ENCODE results near the gene MAGEL2.

The MAGEL2 gene

DNA sequence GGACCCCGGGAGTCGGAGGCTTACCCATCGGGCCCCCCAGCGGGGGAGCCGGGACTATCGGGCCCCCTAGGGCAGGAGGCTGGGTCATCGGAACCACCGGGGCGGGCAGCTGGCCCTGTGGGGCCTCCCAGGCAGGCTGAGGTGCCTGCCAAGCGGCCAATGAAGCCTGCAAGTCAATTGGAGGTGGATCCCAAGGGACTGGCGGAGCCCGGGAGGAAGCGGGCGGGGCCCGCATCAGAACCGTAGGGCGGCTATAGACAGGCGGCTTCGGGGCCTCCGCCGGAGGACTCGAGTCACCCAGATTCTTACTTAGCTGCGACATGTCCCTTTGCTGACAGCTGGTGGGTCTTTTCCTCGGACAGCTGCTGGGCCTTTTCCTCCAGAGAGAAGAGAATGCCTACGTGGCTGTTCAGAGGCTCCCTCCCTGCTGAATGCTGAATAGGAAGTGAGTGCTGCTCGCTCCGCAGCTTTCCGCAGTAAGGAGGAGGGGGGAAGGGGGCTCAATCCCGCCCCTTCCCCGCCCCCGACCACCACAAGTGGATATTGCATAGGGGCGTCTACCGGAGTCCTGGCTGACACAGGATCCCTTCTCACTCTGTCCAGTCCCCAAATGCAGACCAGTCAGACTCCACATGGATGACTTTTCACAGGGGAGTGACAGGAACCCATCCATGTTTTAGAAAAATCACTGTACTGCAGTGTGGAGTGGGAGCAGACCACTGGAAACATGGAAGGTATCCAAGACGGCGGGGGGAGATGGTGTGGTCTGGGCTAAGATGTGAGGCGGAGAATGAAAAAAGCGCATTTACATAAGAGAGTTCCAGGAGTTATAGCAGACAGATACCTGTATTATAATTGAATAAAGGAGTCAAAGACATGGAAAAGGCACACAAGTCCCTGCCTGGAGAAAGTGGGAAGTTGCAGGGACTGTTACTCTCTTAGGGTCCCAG, at the start of gene MAGEL2:
Gene MAGEL2, minus strand, starts transcription at position 447 of the 950 bp plus-strand sequence. Its CDS starts 125 bp downstream, at position 322.
- DNase-seq, result no peak

DNA sequence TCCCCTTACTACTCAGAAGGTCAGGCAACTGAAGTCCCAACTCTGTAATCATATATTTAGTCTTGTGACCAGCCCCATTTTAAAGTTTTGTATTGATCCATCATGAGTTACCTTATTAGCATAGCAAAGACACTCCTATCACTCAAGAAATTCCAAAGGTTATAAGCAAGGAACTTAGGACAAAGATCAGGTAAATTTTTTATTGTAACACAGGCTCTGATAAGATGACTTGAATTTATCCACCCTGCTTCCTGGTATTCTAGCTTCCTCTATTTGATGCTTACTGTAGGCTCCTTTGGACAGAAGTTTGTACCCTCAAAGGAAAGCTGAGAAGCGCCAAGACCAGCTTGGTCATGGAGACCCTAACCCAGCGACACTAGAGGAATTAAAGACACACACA, 47.6 kb upstream of the MAGEL2 start:
- no peak for DNase-seq

DNA sequence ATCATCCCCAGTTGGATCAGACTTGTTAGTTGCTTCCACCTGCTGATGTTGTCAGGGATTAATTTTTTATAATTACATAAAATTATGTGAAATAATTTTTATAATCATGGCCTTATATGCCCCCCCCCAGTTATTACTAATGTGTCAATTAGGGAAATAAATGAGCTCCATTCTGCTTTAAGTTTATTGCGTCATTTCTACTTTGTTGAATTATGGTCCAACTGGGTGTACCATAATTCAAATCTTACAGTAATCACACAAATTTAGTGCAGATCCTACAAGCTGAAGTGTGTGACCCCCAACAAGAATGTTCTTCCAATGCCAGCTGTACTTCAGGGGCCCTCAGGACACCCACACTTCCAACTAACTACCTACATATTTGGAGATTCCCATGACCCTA, 46.9 kb upstream of the MAGEL2 start:
- DNase-seq, result no peak

DNA sequence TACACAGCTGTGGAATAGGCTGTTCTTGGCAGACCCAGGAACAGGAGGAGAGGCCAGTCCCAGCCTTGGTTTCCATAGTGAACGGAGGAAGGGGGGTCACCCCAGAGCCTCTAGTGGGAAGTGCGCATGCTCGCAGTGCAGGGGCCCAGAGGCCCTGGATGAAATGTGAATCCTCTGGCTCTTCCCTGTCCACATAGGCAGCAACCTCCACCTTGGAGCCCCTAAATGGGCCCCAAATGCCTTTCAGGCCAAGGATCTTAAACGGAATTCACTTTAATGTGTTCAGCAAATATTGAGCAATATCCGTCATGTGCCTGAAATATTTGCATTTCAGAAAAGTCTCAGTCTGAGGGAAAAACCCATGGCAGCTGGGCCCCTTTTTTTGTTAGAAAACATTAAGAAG, 42.8 kb upstream of the MAGEL2 start:
- DNase-seq, result no peak

DNA sequence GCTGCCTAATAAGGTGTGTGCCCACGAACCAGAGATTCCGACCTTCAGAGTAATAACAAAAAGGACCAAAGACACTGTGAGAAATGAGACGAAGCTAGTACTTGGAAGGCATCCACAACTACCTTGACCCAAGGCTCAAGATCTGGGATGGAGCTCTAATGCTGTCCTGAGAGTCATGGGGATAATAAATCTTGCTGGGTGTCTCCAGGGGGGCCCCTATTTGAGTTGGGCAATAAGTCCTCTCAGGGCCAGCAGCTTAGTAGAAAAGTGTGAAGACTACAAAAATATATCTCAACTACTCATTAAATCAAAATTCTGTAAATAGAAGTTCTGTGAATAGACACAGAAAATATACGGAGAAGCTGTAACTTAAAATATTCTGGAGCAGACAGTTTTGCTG, 42.3 kb upstream of the MAGEL2 start:
- no peak for DNase-seq

DNA sequence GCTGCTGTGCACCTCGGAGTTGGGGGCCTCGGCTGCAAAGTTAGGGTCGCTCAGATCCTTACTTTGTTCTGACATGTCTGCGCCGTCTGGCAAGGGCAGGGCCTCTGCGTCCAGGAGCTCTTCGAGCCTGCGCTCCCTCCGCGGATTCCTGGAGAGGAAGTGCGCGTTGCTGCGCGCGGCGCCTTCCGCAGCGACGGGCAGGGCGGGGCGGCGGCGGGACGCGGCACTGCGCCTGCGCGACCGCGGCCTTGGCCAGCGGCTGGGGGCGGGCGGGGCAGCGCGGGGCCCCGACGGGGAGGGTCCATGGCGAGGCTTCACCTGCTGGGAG, 39.4 kb upstream of the MAGEL2 start, which contains the start of gene NDN:
Gene NDN, minus strand, starts transcription at position 163 of the 328 bp plus-strand sequence. Its CDS starts 88 bp downstream, at position 75.
- DNase-seq, result no peak

DNA sequence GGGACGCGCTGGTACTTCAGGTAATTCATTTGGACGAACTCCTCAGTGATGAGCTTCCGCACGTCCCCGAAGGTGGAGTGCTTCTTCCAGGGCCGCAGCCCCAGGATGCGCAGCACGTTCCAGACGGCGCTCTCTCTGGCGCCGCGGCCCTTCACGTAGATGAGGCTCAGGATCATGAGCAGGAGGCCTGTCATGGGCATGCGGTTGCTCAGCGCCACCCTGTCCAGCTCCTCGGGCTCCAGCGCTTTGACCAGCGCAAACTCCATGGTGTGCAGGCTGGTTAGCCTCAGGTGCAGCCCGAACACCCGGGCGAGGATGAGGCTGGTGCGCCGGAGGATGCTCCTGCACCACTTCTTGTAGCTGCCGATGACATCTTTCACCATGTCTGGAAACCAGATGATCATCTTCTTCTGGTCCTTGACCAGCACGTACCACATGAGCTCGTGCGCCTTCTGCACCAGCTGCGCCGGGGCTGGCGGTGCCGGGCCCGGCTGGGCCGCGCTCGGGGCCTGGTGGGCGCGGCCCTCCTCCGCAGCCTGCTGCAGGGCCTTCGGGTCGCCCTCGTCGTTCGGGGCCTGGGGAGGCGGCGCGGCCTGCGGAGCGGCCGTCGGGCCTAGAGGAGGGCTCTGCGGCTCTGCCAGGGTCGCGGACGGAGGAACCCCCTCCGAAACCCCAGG, 38.9 kb upstream of the MAGEL2 start:
- DNase-seq, result no peak

DNA sequence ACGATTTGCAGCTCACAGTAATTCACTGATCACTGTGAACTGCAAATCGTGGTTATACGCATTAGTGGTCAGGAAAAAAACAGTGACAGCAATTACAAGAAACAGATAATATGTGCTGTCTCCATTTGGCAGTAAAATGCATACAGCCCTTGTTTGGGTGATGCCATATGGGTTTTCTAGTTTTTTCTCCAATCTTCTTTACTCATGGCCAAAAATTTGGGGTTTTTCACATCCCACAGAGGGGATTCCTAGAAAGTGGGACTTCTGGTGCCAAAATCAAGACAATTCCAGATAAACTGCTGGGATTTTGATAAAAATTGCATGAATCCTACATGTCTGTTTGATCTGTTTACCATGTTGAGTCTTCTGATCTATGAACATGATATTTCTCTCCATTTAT, 23.8 kb upstream of the MAGEL2 start:
- no peak for DNase-seq

DNA sequence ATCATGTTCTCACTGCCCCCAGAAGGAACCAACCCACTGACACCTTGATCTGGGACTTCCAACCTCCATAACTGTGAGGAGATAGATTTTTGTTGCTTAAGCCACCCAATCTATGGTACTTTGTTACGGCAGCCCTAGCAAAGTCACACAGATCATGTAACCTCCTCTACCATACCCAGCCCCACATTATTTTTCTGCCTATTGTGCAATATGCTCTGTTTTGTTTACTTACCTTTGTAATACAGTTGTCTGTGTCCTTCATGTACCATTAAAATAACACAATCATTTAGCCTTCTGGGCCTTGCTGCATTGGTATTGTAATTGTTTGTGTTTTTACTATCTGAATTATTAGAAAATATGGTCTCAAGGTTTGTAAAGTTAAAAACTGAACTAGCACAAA, 23.3 kb upstream of the MAGEL2 start:
- no peak for DNase-seq

DNA sequence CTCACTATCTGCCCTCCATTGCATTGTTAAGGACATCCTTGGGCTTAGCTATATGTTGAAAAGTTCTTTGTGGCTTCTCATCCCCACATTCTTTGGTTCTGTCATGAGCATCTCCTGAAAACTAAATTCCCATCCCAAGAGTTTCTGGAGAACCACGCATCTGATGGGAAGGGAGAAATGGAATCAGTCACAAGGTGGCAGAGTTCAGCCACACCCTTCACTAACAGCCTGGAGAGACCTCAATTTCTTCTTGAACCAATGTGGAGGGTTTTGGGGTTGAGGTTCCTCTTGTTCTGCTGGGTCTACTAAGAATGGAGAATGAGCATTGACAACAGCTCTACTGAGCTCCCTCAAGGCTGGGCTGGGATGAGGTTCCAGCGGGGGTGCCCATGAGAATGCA, 15.6 kb upstream of the MAGEL2 start:
- DNase-seq, result no peak

DNA sequence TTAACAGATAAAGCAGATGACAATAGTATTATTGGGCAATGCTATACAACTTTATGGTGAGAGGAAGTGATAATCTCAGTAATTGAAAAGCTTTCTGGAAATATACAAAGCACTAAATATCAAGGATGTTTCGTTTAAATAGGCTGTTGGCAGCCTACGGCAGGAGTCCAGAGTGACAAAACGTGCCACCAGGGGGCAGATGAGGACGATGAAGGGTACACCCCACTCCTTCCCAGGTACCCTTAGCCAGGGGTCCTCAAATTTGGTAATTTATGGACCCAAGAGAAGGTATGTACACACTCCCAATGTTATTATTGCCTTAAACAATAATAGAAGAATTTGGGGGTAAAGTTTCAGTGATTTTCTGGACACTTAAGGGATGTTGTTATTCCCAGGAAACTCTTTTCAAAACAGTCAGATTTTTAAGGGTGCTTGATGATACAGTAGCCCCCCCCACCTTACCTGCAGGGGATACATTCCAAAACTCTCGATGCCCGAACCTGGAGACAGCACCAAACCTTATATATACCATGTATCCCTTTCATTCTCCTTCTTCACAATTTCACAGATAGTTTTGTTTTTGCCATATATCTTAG, 1.4 kb upstream of the MAGEL2 start:
- DNase-seq, result no peak

DNA sequence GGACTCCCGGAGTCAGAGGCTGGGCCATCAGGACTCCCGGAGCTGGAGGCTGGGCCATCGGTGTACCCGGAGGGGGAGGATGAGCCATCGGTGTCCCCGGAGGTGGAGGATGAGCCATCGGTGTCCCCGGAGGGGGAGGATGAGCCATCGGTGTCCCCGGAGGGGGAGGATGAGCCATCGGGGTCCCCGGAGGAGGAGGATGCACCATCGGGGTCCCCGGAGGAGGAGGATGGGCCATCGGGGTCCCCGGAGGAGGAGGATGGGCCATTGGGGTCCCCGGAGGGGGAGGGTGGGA, 719 bp downstream of the MAGEL2 start:
- no peak for DNase-seq

DNA sequence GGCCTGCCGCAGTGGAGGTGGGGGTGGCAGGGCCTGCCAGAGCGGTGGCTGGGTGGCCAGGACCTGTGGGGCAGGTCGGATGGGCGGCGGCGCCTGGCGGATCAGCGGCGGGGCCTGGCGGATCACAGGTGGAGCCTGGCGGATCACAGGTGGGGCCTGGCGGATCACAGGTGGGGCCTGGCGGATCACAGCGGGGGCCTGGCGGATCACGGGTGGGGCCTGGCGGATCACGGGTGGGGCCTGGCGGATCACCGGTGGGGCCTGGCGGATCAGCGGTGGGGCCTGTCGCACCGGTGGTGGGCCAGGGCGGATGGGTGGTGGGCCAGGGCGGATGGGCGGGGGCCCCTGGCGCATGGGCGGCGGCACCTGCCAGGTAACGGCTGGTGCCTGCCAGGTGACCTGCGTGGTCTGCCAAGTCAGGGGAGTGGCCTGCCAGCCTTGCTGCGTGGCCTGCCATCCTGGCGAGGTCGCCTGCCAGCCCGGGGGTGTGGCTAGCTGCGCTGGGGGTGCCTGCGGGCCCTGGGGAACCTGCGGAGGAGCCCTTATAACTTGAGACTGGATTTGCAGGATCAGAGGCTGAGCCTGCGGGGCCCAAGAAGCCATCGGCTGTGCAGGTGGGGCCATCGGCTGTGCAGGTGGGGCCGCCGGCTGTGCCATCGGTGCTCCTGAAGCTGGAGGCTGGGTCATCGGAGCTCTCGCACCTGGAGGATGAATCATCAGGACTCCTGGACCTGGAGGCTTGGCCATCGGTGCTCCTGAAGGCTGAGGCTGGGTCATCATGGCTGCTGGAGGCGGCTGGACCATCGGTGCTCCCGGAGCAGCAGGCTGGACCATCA, 1.3 kb downstream of the MAGEL2 start:
- DNase-seq, result no peak

DNA sequence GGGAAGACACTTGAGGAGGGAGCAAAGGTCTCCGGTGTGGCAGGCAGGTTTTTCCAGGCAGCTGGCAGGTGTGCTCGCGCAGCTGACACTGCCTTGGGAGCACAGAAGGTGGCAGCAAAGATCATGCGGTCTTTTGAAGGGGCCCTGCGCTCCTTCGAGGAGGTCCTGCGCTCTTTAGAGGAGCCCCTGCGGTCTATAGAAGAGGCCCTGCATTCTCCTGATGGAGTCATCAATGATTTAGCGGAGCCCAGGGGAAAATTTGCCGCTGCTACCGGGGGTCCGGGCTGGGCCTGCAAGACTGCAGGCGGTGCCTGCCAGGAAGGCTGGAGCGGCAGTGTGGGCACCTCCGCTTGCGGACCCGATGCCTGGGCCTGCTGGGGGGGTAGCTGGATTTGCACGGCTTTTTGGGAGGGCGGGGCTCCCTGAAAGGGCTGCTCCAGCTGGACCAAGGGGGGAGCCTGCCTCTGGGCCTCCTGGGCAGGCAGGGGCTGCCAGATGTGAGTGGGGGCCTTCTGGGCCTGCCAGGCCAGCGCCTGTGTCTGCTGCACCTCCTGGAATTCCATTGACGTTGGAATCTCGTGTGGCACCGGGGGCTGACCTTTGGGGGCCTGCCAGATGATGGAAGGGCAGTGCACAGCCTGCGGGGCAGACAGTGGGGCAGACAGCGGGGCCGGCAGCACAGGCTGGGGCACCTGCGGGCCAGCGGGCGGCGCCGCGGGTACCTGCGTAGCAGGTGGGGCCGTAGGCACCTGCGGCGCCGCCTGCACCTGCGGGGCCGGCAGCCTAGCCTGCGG, 2.1 kb downstream of the MAGEL2 start:
- no peak for DNase-seq

DNA sequence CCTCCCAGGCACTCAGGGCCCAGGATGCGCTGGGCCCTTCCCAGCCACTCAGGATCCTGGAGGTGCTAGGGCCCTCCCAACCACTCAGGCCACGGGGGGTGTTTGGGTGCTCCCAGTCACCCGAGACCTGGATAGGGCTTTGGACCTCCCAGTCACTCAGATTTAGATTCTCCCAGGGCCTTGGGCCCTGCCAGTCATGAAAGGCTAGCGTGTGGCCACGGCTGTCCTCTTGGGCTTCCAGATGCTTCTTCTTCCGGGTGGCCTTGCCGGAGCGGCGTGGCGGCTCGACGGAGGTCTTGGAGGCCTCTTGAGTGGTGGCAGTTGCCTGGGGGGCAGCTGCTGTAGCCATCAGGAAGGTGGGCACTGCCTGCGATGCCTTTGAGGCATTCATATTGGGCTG, 2.8 kb downstream of the MAGEL2 start:
- DNase-seq, result no peak

DNA sequence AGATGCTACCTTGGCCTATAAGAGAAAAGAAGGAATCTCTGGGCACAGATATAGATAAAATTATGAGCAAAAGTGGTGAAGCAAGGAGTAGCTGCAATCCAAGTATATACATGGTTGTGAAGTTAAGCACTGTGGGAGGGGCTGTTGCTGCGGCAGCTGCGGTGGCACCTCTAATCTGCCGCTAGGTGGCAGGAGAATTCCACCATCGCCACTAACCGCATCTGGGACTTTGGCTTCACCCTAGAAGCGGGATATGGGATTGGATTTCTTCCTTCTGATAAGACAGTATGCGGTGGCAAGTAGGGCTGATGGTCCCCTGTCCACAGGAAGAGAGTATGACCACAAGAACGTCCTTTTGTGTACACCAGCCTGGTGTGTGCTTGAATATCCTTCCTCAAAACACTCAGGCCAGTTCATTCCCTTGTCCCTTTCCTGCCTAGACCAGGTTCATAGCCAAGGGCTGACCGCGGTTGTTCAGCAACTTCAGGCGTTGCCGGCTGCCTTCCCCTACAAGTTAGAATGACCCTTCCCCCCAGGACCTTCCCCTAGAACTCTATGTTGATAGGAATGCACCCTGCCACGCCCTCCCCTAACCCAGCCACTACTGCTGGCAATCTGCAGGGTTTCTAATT, 5.1 kb downstream of the MAGEL2 start:
- DNase-seq, result peak; percentile 24

DNA sequence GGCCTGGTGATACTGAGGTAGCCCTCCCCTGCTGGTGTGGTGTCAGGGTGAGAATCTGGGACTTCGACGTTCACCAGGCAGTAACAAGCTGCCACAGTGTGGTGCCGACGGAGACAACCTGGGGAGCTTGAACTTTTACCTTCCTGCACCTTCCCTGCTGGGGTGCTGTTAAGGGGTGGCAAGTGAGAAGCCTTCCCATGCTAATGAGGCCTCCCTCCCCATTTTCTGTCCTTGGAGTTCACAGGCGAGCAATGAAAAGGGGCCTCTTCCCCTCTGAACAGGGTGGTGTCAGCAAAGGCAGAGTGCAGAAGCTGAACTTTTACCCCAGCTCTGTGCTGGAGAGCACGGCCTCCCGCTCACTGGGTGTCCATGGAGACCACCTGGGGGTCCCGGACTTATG, 13.5 kb downstream of the MAGEL2 start:
- DNase-seq, result no peak

DNA sequence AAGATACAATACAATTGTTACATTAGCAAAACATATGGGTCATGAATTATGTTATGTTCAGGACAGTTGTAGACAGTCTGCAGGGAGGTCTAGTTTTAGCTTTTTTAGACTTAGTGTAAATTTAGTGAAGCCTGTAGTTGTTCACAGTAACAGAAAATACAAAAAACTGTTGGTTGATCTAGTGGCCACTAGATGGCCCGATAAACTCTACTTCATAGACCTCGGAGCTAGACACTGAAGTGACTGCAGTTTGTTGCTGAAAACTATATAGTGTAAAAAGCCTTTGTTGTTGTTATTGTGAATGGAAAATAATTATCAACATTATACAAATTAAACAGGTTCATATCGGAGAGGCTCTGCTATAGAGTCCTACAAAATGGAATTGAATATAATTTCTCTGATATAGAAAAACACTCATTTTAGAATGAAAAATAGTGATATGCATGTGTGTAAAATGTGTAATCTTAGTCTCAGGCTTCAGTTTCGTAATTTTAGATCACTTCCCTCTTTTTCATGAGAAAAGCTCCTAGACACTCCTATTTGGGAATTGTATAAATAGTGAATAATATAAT, 18.3 kb downstream of the MAGEL2 start:
- DNase-seq, result no peak

DNA sequence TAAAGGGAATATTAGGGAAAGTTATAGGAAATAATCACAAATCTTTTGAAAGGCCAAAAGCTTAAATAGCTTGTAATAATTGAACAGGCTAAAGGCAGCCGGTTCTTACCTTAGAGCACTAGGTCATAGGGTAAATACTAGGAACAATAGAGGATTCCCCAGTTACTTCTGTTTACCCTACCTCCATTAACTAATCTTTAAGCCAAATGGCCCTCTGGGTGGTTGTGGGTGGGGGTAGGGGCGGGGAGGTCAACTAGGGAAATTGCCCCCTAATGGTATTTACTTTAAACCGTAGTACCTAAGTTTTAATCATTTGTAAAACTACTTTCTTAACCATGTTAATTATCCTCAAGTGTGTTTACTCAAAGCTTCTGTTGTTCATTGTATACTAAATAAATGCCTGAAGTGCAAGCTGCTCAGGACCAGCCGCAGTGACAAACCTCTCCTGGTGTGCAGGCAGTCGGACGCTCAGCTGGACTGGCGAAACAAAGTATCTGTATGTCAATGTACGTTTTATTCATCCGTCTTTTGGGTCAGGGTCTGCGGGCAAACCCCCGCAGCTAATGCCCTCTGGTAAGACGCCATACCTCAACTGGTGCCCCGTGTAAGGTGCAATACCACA, 18.9 kb downstream of the MAGEL2 start:
- no peak for DNase-seq

DNA sequence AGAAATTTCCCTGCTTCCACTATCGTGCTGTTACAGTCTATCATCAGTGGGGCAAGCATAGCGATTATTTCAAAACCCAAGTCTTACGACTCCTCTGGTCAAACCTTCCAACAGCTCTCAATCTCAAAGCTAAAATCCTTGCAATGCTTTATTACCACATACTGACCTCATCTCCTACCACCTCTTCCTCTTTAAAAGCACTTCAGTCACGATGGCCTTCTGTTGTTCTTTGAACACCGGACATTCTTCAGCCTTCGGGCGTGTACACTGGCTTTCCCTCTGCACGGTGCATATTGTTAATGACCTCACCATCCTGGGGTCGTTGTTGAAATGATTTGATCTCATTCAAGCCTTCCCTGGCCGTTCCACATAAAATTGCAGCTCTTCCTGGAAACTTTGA, 31.1 kb downstream of the MAGEL2 start:
- DNase-seq, result no peak

DNA sequence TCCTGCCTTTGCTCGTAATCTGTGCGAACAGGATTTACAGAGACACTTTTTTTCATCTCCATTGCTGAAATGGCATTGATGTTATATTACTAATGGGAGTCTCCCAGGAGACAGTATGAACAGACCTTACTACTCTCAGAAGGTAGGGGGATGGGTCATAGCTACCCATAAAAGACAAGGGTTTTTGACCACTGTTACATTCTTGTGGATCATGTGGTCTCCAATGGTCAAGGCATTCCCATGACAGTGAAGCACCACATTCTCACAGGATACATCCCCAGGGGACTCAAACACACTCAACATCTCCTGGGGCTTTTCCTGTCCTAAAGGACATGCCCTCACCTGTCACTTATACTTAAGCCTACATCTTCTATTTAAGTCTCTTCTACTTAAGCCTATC, 41.4 kb downstream of the MAGEL2 start:
- DNase-seq, result no peak

Measured in CD4-positive, alpha-beta T cell treated with Interleukin-21 for 1 hour (primary cell).